Right atrium auricular region (tissue), 2 donors: ENCODE results near the gene ANKDD1B. TPM values are rescaled to one million over a fixed set of nuclear protein-coding genes. Genes with fewer than 3 reads are reported as not detected.

ENCODE experiments used
- DNase-seq: peaks from one replicate; pipeline ENCODE4 v3.0.0-alpha.2; 2019; ENCODE audit warnings: low spot score
- H3K27ac ChIP-seq, 2 donors: fragments of 200-600 bp; sonication (generic); 1 replicate in 1 of 2; 2 replicates in 1 of 2; pipeline ENCODE4 v1.5.1; 2016 to 2019
- H3K27me3 ChIP-seq, 2 donors: fragments of 200-600 bp; sonication (generic); one replicate each; pipeline versions ENCODE4 v1.5.1 to v1.6.0; 2017 to 2019
- H3K36me3 ChIP-seq: fragments of 200-600 bp; sonication (generic); one replicate; pipeline ENCODE4 v1.5.1; 2016
- H3K4me1 ChIP-seq, 2 donors: fragments of 200-600 bp; sonication (generic); one replicate each; pipeline versions ENCODE4 v1.5.1 to v1.6.0; 2017 to 2019
- H3K4me3 ChIP-seq, 2 donors: fragments of 200-600 bp; sonication (generic); 1 replicate in 1 of 2; 2 replicates in 1 of 2; pipeline ENCODE4 v1.5.1; 2017 to 2019; ENCODE audit warnings: mild to moderate bottlenecking in 1 of 2, moderate library complexity in 1 of 2
- H3K9me3 ChIP-seq, 2 donors: fragments of 200-600 bp; sonication (generic); one replicate each; pipeline ENCODE4 v1.5.1; 2019
- total RNA-seq, 2 donors: library from RNA; depleted of rRNA; stranded (reverse); fragments of >200 nt; gene quantifications; one replicate each; pipeline ENCODE4 v1.1.0, GENCODE V29; 2016
- TF ChIP-seq, protein P1 (sequence below), 2 donors: fragments of 200-600 bp; sonication (generic); IDR thresholded peaks; one replicate each; pipeline ENCODE4 v1.5.1; 2019; ENCODE audit warnings: antibody characterized with exemption in 2 of 2

Gene ANKDD1B
- total RNA-seq, 2 donors from 2014 or later, result not detected

GRCh38 chr5:75668977-75669689 lies 57.9 kb downstream of the ANKDD1B start:
- H3K27me3 ChIP-seq, result no peaks in the 10 kb centered on the region
- no peak for DNase-seq
- H3K4me1 ChIP-seq, result peaks cover 0 to 11% of the 10 kb centered on the region in 2 donors
- H3K4me3 ChIP-seq, result no peak overlapping the region
- H3K36me3 ChIP-seq, result no peaks in the 10 kb centered on the region
- H3K9me3 ChIP-seq, result no peaks in the 10 kb centered on the region
- no peak overlapping the region for H3K27ac ChIP-seq
- TF ChIP-seq, protein P1, sequence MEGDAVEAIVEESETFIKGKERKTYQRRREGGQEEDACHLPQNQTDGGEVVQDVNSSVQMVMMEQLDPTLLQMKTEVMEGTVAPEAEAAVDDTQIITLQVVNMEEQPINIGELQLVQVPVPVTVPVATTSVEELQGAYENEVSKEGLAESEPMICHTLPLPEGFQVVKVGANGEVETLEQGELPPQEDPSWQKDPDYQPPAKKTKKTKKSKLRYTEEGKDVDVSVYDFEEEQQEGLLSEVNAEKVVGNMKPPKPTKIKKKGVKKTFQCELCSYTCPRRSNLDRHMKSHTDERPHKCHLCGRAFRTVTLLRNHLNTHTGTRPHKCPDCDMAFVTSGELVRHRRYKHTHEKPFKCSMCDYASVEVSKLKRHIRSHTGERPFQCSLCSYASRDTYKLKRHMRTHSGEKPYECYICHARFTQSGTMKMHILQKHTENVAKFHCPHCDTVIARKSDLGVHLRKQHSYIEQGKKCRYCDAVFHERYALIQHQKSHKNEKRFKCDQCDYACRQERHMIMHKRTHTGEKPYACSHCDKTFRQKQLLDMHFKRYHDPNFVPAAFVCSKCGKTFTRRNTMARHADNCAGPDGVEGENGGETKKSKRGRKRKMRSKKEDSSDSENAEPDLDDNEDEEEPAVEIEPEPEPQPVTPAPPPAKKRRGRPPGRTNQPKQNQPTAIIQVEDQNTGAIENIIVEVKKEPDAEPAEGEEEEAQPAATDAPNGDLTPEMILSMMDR (IDR thresholded peaks at IDR 0.05), result no peak

DNA sequence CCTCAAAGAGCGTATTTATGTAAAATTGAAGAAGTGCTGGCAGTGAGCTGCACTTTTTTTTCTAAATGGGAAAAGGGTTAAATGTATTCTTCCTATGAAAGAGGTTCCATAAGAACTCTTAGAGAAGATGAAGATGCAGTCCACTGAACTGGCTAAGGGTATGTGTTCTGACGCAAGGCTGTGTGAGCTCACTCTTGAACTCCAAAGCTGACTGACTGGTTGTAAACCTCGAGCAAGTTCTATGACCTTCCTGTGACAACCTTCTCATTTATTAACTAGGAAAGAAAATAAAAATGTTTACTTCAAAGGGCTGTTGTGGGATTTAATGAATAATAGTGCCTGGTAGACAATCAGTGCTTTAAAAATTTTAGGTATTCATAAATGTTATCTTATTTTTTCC lies 59.3 kb downstream of the ANKDD1B start:
- Histone ChIP-seq H3K4me1 (peaks cover 0 to 11% of the 10 kb centered on the region in 2 donors), H3K9me3 (no peaks in the 10 kb centered on the region), H3K27ac (no peak overlapping the region), H3K27me3 (no peaks in the 10 kb centered on the region), H3K4me3 (no peak overlapping the region), H3K36me3 (no peaks in the 10 kb centered on the region)
- no peak for DNase-seq
- TF ChIP-seq, protein P1 (IDR thresholded peaks at IDR 0.05), result no peak

DNA sequence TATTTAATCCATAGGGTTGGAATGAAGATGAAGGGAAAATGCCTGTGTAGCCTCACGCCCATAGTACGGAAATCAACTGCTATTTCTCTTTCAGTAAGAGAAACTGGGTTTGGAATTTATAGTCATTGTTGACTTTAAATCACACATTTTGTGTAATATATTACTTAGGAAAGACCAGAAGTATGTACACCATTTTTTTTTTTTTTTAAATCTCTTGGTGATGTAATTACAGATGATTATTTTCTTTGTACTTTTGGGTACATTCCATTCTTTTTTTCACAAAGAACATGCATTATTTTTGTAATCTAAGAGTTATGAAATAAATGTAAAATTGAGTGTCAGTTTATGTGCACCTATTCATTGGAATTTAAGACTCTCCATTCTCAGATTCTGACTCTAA lies 60.3 kb downstream of the ANKDD1B start:
- TF ChIP-seq, protein P1 (IDR thresholded peaks at IDR 0.05), result no peak

GRCh38 chr5:75672616-75673015 lies 61.4 kb downstream of the ANKDD1B start:
- no peak for DNase-seq
- TF ChIP-seq, protein P1 (IDR thresholded peaks at IDR 0.05), result no peak
- Histone ChIP-seq H3K9me3 (no peaks in the 10 kb centered on the region), H3K4me1 (peaks cover 0 to 11% of the 10 kb centered on the region in 2 donors), H3K27ac (no peak overlapping the region), H3K36me3 (no peaks in the 10 kb centered on the region), H3K27me3 (no peaks in the 10 kb centered on the region), H3K4me3 (no peak overlapping the region)

More for the DNA sequence above, 60.3 kb downstream of the ANKDD1B start:
- DNase-seq, result no peak
- H3K4me1 ChIP-seq, result peaks cover 0 to 11% of the 10 kb centered on the region in 2 donors
- H3K27ac ChIP-seq, result no peak overlapping the region
- no peaks in the 10 kb centered on the region for H3K27me3 ChIP-seq
- no peaks in the 10 kb centered on the region for H3K9me3 ChIP-seq
- no peak overlapping the region for H3K4me3 ChIP-seq
- no peaks in the 10 kb centered on the region for H3K36me3 ChIP-seq

DNA sequence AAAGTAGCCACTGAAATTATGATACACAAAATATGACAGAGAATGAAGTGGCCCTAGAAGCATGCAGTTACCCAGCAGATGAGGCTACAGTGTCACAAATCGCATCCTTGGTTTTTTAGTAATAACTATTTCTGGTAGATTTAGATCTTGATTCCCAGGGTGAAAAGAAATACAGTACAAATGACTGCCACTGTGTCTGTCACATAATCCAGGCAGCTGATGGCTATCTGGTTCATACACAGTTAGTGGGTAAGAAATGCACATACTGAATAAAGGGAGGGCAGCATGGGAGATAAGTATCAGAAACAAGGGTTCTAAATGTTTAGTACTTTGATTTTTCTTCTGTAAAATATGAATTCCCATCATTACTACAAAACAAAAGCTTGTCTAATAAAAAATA lies 64.5 kb downstream of the ANKDD1B start:
- Histone ChIP-seq H3K27me3 (no peaks in the 10 kb centered on the region), H3K27ac (no peak overlapping the region), H3K36me3 (no peaks in the 10 kb centered on the region), H3K4me3 (no peak overlapping the region), H3K4me1 (no peaks in the 10 kb centered on the region), H3K9me3 (no peaks in the 10 kb centered on the region)
- DNase-seq, result no peak
- TF ChIP-seq, protein P1 (IDR thresholded peaks at IDR 0.05), result no peak

DNA sequence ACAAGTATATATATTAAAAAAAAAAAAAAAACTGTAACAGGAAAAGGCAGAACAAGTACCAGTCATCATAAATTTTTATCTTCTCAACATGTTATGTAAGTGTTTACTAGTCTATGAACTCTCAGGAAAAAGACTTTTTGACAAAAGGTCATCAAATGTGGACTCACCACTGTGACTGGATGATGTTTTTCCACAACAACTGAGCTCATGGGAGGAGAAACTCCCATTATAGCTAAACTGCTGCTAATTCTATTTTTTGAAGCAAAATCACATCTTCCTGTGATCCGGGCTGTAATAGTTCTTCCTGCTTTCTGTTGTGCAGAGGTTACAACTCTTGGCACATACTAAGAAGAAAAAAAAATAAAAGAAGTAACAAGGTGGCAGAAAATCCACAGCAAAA lies 66.4 kb downstream of the ANKDD1B start:
- Histone ChIP-seq H3K4me3 (no peak overlapping the region), H3K27ac (no peak overlapping the region), H3K36me3 (no peaks in the 10 kb centered on the region), H3K27me3 (no peaks in the 10 kb centered on the region), H3K4me1 (no peaks in the 10 kb centered on the region), H3K9me3 (no peaks in the 10 kb centered on the region)
- DNase-seq, result no peak
- TF ChIP-seq, protein P1 (IDR thresholded peaks at IDR 0.05), result no peak
